Osteocyte (in vitro differentiated cells): ENCODE data around the gene CCT2. TPM values are rescaled to one million over a fixed set of nuclear protein-coding genes. Genes with fewer than 3 reads are reported as not detected.

Experiments used
- DNase-seq: peaks from one replicate; pipeline ENCODE4 v3.0.0; 2021; ENCODE audit warnings: mixed read lengths; ENCODE audit not compliant: unreplicated experiment; ENCODE audit errors: extremely low spot score
- H3K27ac Mint-ChIP-seq: one replicate; pipeline ENCODE4 v1.8.0; 2021; ENCODE audit warnings: mild to moderate bottlenecking, mixed read lengths; ENCODE audit not compliant: unreplicated experiment
- H3K27me3 Mint-ChIP-seq: one replicate; pipeline ENCODE4 v1.8.0; 2021; ENCODE audit warnings: mixed read lengths; ENCODE audit not compliant: unreplicated experiment
- H3K36me3 Mint-ChIP-seq: one replicate; pipeline ENCODE4 v1.8.0; 2021; ENCODE audit warnings: mixed read lengths; ENCODE audit not compliant: unreplicated experiment
- H3K4me1 Mint-ChIP-seq: one replicate; pipeline ENCODE4 v1.8.0; 2021; ENCODE audit warnings: mixed read lengths; ENCODE audit not compliant: unreplicated experiment
- H3K4me3 Mint-ChIP-seq: one replicate; pipeline ENCODE4 v1.8.0; 2021; ENCODE audit warnings: mild to moderate bottlenecking, moderate library complexity, mixed read lengths; ENCODE audit not compliant: unreplicated experiment
- H3K9me3 Mint-ChIP-seq: one replicate; pipeline ENCODE4 v1.8.0; 2021; ENCODE audit warnings: mixed read lengths; ENCODE audit not compliant: unreplicated experiment
- total RNA-seq: library from RNA; stranded (reverse); gene quantifications from 2 replicates; pipeline ENCODE4 v1.2.1, GENCODE V29; 2021
- TF ChIP-seq, protein P1 (sequence below): fragments of 200-600 bp; sonication (generic); IDR thresholded peaks from 2 replicates; pipeline ENCODE4 v1.5.0; 2021; ENCODE audit warnings: antibody characterized with exemption, mild to moderate bottlenecking, moderate library complexity

The CCT2 gene
- total RNA-seq, 1 donor from 2014 or later: 162 TPM

DNA sequence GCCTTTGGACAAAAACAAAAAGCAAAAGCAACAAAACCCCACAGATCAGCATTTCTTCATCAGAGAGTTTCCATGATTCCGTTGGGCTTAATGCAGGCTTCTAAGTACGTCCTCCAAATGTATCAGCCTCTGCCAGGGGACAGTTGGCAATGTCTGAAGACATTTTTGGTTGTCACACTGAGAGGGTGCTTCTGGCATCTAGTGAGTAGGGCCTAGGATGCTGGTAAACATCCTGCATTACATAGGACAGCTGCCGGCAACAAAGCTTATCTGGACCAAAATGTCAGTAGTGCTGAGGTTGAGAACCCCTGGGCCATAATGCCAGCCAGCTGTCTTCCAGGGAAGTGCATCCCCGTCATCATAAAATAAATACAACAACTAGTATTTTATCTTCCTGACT lies 34.8 kb downstream of the CCT2 start:
- Mint-ChIP-seq H3K36me3 (no peaks in the 10 kb centered on the region), H3K27me3 (peaks cover 23% of the 10 kb centered on the region), H3K9me3 (no peaks in the 10 kb centered on the region), H3K4me3 (no peak overlapping the region), H3K27ac (no peak overlapping the region), H3K4me1 (no peaks in the 10 kb centered on the region)
- TF ChIP-seq, protein P1, sequence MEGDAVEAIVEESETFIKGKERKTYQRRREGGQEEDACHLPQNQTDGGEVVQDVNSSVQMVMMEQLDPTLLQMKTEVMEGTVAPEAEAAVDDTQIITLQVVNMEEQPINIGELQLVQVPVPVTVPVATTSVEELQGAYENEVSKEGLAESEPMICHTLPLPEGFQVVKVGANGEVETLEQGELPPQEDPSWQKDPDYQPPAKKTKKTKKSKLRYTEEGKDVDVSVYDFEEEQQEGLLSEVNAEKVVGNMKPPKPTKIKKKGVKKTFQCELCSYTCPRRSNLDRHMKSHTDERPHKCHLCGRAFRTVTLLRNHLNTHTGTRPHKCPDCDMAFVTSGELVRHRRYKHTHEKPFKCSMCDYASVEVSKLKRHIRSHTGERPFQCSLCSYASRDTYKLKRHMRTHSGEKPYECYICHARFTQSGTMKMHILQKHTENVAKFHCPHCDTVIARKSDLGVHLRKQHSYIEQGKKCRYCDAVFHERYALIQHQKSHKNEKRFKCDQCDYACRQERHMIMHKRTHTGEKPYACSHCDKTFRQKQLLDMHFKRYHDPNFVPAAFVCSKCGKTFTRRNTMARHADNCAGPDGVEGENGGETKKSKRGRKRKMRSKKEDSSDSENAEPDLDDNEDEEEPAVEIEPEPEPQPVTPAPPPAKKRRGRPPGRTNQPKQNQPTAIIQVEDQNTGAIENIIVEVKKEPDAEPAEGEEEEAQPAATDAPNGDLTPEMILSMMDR: no peak
- no peak for DNase-seq

DNA sequence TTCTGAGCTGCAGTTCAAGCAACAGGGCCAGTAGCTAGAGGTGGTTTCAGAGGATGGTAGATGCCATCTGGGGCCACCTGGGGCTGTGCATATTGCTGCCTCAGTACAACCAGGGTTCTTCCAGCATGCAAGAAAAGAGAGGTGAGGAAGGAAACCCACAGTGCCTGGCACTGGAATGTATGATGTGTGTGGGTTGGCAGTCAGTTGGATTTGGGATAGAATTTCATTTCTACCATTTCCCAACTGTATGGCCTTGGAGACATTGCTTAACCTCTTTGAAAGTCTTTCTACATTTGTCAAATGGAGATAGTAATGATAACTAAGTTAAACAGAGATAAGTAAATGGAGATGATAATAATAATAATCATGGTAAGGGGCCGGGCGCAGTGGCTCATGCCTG lies 35.7 kb downstream of the CCT2 start:
- Mint-ChIP-seq H3K4me3 (no peak overlapping the region), H3K9me3 (no peaks in the 10 kb centered on the region), H3K27me3 (peaks cover 18% of the 10 kb centered on the region), H3K4me1 (no peaks in the 10 kb centered on the region), H3K36me3 (no peaks in the 10 kb centered on the region), H3K27ac (no peak overlapping the region)
- DNase-seq: no peak
- TF ChIP-seq, protein P1: no peak

DNA sequence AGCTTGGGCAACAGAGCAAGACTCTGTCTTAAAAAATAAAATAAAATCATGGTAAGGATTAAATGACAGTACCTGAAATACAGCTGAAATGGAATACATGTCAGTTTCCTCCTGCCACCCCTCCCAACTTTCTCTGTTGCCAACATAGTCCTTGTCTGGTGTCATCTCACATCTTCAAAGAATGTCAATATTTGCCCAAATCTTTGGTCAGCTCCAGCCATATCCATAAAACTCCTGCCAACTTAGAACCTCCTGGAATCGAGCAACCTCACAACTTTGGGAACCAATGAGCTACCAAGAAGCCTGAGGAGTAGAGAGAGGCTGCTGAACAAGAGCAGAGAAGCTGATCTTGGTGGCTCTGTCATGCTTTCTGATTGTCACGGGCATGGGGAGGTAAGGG lies 36.3 kb downstream of the CCT2 start:
- Mint-ChIP-seq H3K4me1 (no peaks in the 10 kb centered on the region), H3K27me3 (peaks cover 13% of the 10 kb centered on the region), H3K27ac (no peak overlapping the region), H3K9me3 (no peaks in the 10 kb centered on the region), H3K4me3 (no peak overlapping the region), H3K36me3 (no peaks in the 10 kb centered on the region)
- TF ChIP-seq, protein P1: no peak
- DNase-seq: no peak

DNA sequence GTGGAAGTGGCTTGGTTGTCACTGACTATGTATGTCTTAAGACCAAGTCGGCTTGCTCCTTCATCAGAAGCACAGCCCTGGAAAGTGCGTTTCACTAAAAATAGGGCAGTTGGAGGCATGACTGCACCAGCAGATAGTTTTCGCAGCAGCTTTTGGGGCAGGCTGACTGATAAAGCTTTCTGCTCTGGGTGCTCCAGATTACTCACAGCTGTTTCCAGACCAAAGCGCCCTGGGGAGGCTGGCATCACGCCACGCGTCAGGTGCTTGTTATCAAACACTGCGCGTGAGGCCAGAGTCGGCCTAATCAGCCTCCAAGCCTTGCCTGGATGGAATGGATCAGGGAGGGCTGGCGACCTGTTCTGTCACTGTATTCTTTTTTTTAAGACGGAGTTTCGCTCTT lies 38.7 kb downstream of the CCT2 start:
- no peak for DNase-seq
- H3K9me3 Mint-ChIP-seq: no peaks in the 10 kb centered on the region
- no peaks in the 10 kb centered on the region for H3K36me3 Mint-ChIP-seq
- H3K4me1 Mint-ChIP-seq: no peaks in the 10 kb centered on the region
- no peak overlapping the region for H3K4me3 Mint-ChIP-seq
- TF ChIP-seq, protein P1: no peak
- H3K27ac Mint-ChIP-seq: no peak overlapping the region
- H3K27me3 Mint-ChIP-seq: no peaks in the 10 kb centered on the region

DNA sequence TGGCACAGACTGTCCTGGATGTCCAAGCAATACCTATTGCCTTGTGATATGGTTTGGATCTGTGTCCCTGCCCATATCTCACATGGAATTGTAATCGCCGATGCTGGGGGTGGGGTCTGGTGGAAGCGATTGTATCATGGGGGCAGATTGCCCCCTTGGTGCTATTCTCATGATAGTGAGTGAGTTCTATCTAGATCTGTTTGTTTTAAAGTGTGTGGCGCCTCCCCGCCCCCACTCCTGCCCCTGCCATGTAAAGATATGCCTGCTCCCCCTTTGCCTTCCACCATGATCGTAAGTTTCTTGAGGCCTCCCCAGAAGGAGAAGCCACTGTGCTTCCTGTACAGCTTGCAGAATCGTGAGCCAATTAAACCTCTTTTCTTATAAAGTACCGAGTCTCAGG lies 42.2 kb downstream of the CCT2 start:
- TF ChIP-seq, protein P1: no peak
- Mint-ChIP-seq H3K4me3 (no peak overlapping the region), H3K27me3 (no peaks in the 10 kb centered on the region), H3K27ac (no peak overlapping the region), H3K9me3 (no peaks in the 10 kb centered on the region), H3K36me3 (no peaks in the 10 kb centered on the region), H3K4me1 (no peaks in the 10 kb centered on the region)
- no peak for DNase-seq
